ENCODE measurements around the gene OSBPL8. TPM values are rescaled to one million over a fixed set of nuclear protein-coding genes. Genes with fewer than 3 reads are reported as not detected.
"Not testable (repeated sequence)": the region's sequence is repeated elsewhere in the genome, so short reads cannot be mapped to it uniquely, and the experiment has no call there.

The OSBPL8 gene
- total RNA-seq, 8 experiments from 2014 or later: 22.9 to 63.6 (median 50.5) TPM

- H3K4me3 ChIP-seq; H3K4me1 ChIP-seq (replicated peaks in 1 of 2); H3K27ac ChIP-seq; in situ Hi-C loops (cut with MboI; ENCODE audit: low pct_unique_long_range_greater_than_20kb in 2 of 9, low sequenced_read_pairs in 9 of 9, unreplicated experiment in 9 of 9); ATAC-seq (replicated peaks in 6 of 8): not testable (repeated sequence)
- WGBS, 10 experiments: 100% methylated on average over 1 of the region's 1 CpG; no CpG with 5 or more reads in 7 of the 10 experiments
These were observed 182.7 kb downstream of the OSBPL8 start for GRCh38 chr12:76376876-76377275.

GRCh38 chr12:76375939-76376338 lies 183.6 kb downstream of the OSBPL8 start:
- ATAC-seq (replicated peaks in 6 of 8): no peak
- H3K4me1 ChIP-seq (replicated peaks in 1 of 2): no peaks in the 10 kb centered on the region
- no peak overlapping the region for H3K27ac ChIP-seq
- in situ Hi-C loops (cut with MboI; ENCODE audit: low pct_unique_long_range_greater_than_20kb in 2 of 9, low sequenced_read_pairs in 9 of 9, unreplicated experiment in 9 of 9): no loop called here
- H3K4me3 ChIP-seq: no peak overlapping the region

GRCh38 chr12:76375470-76375869 lies 184.1 kb downstream of the OSBPL8 start:
- Histone ChIP-seq H3K4me1 (replicated peaks in 1 of 2) (no peaks in the 10 kb centered on the region), H3K4me3 (no peak overlapping the region), H3K27ac (no peak overlapping the region)
- WGBS, 10 experiments: 50 to 100% (median 100%) methylated on average over 1 of the region's 1 CpG; no CpG with 5 or more reads in 2 of the 10 experiments
- ATAC-seq (replicated peaks in 6 of 8): no peak
- in situ Hi-C loops (cut with MboI; ENCODE audit: low pct_unique_long_range_greater_than_20kb in 2 of 9, low sequenced_read_pairs in 9 of 9, unreplicated experiment in 9 of 9): no loop called here

GRCh38 chr12:76374386-76375020 lies 185.1 kb downstream of the OSBPL8 start:
- Histone ChIP-seq H3K4me3 (no peak overlapping the region), H3K4me1 (replicated peaks in 1 of 2) (no peaks in the 10 kb centered on the region), H3K27ac (no peak overlapping the region)
- WGBS, 10 experiments: 100% methylated on average over 1 of the region's 1 CpG; no CpG with 5 or more reads in 5 of the 10 experiments
- in situ Hi-C loops (cut with MboI; ENCODE audit: low pct_unique_long_range_greater_than_20kb in 2 of 9, low sequenced_read_pairs in 9 of 9, unreplicated experiment in 9 of 9): no loop called here
- ATAC-seq (replicated peaks in 6 of 8): no peak

GRCh38 chr12:76368230-76368629 lies 191.3 kb downstream of the OSBPL8 start:
- H3K4me3 ChIP-seq: no peak overlapping the region
- no peaks in the 10 kb centered on the region for H3K4me1 ChIP-seq (replicated peaks in 1 of 2)
- ATAC-seq (replicated peaks in 6 of 8): no peak
- H3K27ac ChIP-seq: no peak overlapping the region
- in situ Hi-C loops (cut with MboI; ENCODE audit: low pct_unique_long_range_greater_than_20kb in 2 of 9, low sequenced_read_pairs in 9 of 9, unreplicated experiment in 9 of 9): no loop called here
- WGBS, 10 experiments: 92 to 100% (median 100%) methylated on average over 1 of the region's 1 CpG; no CpG with 5 or more reads in 2 of the 10 experiments

- ATAC-seq (replicated peaks in 6 of 8): no peak
- WGBS, 10 experiments: 89 to 100% (median 100%) methylated on average over 1 of the region's 1 CpG
- in situ Hi-C loops (cut with MboI; ENCODE audit: low pct_unique_long_range_greater_than_20kb in 2 of 9, low sequenced_read_pairs in 9 of 9, unreplicated experiment in 9 of 9): no loop called here
These were observed 193.4 kb downstream of the OSBPL8 start for GRCh38 chr12:76366163-76366562.

GRCh38 chr12:76364131-76364530 lies 195.4 kb downstream of the OSBPL8 start:
- ATAC-seq (replicated peaks in 6 of 8); H3K27ac ChIP-seq; H3K4me3 ChIP-seq; in situ Hi-C loops (cut with MboI; ENCODE audit: low pct_unique_long_range_greater_than_20kb in 2 of 9, low sequenced_read_pairs in 9 of 9, unreplicated experiment in 9 of 9); H3K4me1 ChIP-seq (replicated peaks in 1 of 2): not testable (repeated sequence)
- 94 to 100% (median 100%) methylated on average over 1 to 5 of the region's 5 CpGs; no CpG with 5 or more reads in 6 of the 10 experiments for WGBS, 10 experiments

More at GRCh38 chr12:76366163-76366562, 193.4 kb downstream of the OSBPL8 start:
- Histone ChIP-seq H3K4me1 (replicated peaks in 1 of 2) (no peaks in the 10 kb centered on the region), H3K4me3 (no peak overlapping the region), H3K27ac (no peak overlapping the region)

GRCh38 chr12:76360316-76360715 lies 199.3 kb downstream of the OSBPL8 start:
- no peak overlapping the region for H3K4me3 ChIP-seq
- H3K4me1 ChIP-seq (replicated peaks in 1 of 2): no peaks in the 10 kb centered on the region
- no peak overlapping the region for H3K27ac ChIP-seq
- in situ Hi-C loops (cut with MboI; ENCODE audit: low pct_unique_long_range_greater_than_20kb in 2 of 9, low sequenced_read_pairs in 9 of 9, unreplicated experiment in 9 of 9): no loop called here
- no peak for ATAC-seq (replicated peaks in 6 of 8)
- 93 to 100% (median 98%) methylated on average over 1 to 6 of the region's 9 CpGs; no CpG with 5 or more reads in 6 of the 10 experiments for WGBS, 10 experiments

- Histone ChIP-seq H3K4me3 (no peak overlapping the region), H3K27ac (no peak overlapping the region), H3K4me1 (replicated peaks in 1 of 2) (no peaks in the 10 kb centered on the region)
- 88 to 100% methylated on average over 1 of the region's 1 CpG; no CpG with 5 or more reads in 8 of the 10 experiments for WGBS, 10 experiments
- in situ Hi-C loops (cut with MboI; ENCODE audit: low pct_unique_long_range_greater_than_20kb in 2 of 9, low sequenced_read_pairs in 9 of 9, unreplicated experiment in 9 of 9): no loop called here
- peak in 1 of 8 experiments; percentile 65 for ATAC-seq (replicated peaks in 6 of 8)
These were observed 203.5 kb downstream of the OSBPL8 start for GRCh38 chr12:76356071-76356470.

- peak; percentile 96 to 98 (median 97) for ATAC-seq (replicated peaks in 6 of 8)
- H3K27ac ChIP-seq: peak within 1 kb of the TSS; percentile 86 to 90
- WGBS, 10 experiments: 0 to 17% (median 0%) methylated on average over 1 to 17 of the region's 49 CpGs; no CpG with 5 or more reads in 1 of the 10 experiments
- in situ Hi-C loops (cut with MboI; ENCODE audit: low pct_unique_long_range_greater_than_20kb in 2 of 9, low sequenced_read_pairs in 9 of 9, unreplicated experiment in 9 of 9): loop anchor here in 4 of 9 experiments (10.0 to 25.0 kb wide), 5 partner anchors 161 to 811 kb away; partner anchors contain the start of gene NAP1L1 (in 1 of the 4)
- peaks cover 0 to 8% of the 10 kb centered on the region in 2 donors for H3K4me1 ChIP-seq (replicated peaks in 1 of 2)
- peak within 1 kb of the TSS; percentile 51 to 94 (median 68) for H3K4me3 ChIP-seq
These were observed 211.3 kb downstream of the OSBPL8 start, which contains the start of gene BBS10 for GRCh38 chr12:76348079-76348901. Gene BBS10, minus strand, starts transcription at chr12:76348415. Its CDS starts 57 bp downstream, at chr12:76348358.

GRCh38 chr12:76346798-76347420 lies 212.7 kb downstream of the OSBPL8 start:
- WGBS, 10 experiments: 44 to 100% (median 66%) methylated on average over 2 to 4 of the region's 4 CpGs; no CpG with 5 or more reads in 2 of the 10 experiments
- peak in 2 of 8 experiments; percentile 5 to 11 for ATAC-seq (replicated peaks in 6 of 8)
- H3K4me1 ChIP-seq (replicated peaks in 1 of 2): peaks cover 0 to 8% of the 10 kb centered on the region in 2 donors
- no peak overlapping the region for H3K27ac ChIP-seq
- H3K4me3 ChIP-seq: peak overlapping the region; percentile 51 to 94 (median 68)
- in situ Hi-C loops (cut with MboI; ENCODE audit: low pct_unique_long_range_greater_than_20kb in 2 of 9, low sequenced_read_pairs in 9 of 9, unreplicated experiment in 9 of 9): loop anchor here in 4 of 9 experiments (10.0 to 25.0 kb wide), 5 partner anchors 160 to 810 kb away; partner anchors contain the start of gene NAP1L1 (in 1 of the 4)

- in situ Hi-C loops (cut with MboI; ENCODE audit: low pct_unique_long_range_greater_than_20kb in 2 of 9, low sequenced_read_pairs in 9 of 9, unreplicated experiment in 9 of 9): loop anchor here in 4 of 9 experiments (10.0 to 25.0 kb wide), 5 partner anchors 159 to 809 kb away; partner anchors contain the start of gene NAP1L1 (in 1 of the 4)
- ATAC-seq (replicated peaks in 6 of 8): no peak
- Histone ChIP-seq H3K27ac (no peak overlapping the region), H3K4me1 (replicated peaks in 1 of 2) (peaks cover 0 to 8% of the 10 kb centered on the region in 2 donors), H3K4me3 (no peak overlapping the region)
- 33 to 100% (median 83%) methylated on average over 1 to 4 of the region's 4 CpGs for WGBS, 10 experiments
These were observed 213.3 kb downstream of the OSBPL8 start for GRCh38 chr12:76346236-76346635.

Measured in motor neuron (in vitro differentiated cells).